ENCODE measurements around the gene ALG14.

DNA sequence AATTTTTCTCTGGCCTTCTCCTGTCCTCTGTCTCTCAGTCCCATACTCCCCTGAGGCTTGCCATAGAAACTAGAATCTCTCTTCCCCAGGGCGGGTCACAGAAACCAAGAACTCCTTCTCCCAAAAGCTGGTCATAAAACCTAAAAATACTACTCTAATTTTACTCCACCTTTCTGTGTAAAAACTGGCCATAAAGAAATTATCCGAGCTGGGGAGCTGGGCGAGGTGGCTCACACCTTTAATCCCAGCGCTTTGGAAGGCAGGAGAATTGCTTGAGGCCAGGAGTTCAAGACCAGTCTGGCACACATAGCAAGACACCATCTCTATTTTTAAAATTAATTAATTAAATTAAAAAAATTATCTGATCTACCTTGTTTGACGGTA, 3.0 kb downstream of the ALG14 start:
- TF ChIP-seq, protein P1, sequence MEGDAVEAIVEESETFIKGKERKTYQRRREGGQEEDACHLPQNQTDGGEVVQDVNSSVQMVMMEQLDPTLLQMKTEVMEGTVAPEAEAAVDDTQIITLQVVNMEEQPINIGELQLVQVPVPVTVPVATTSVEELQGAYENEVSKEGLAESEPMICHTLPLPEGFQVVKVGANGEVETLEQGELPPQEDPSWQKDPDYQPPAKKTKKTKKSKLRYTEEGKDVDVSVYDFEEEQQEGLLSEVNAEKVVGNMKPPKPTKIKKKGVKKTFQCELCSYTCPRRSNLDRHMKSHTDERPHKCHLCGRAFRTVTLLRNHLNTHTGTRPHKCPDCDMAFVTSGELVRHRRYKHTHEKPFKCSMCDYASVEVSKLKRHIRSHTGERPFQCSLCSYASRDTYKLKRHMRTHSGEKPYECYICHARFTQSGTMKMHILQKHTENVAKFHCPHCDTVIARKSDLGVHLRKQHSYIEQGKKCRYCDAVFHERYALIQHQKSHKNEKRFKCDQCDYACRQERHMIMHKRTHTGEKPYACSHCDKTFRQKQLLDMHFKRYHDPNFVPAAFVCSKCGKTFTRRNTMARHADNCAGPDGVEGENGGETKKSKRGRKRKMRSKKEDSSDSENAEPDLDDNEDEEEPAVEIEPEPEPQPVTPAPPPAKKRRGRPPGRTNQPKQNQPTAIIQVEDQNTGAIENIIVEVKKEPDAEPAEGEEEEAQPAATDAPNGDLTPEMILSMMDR (conservative IDR thresholded peaks at IDR 0.05 in 1 of 2, IDR thresholded peaks at IDR 0.05 in 1 of 2; ENCODE audit: low read depth in 1 of 2, low read length in 2 of 2): no peak
- TF ChIP-seq EZH2 (IDR thresholded peaks at IDR 0.05; ENCODE audit: low read length, missing control alignments): no peak
